Measurements from ENCODE around the gene GINS2. TPM values are rescaled to one million over a fixed set of nuclear protein-coding genes. Genes with fewer than 3 reads are reported as not detected.

GINS2 gene
- total RNA-seq, 1 experiment from 2014 or later: 12.0 TPM

DNA sequence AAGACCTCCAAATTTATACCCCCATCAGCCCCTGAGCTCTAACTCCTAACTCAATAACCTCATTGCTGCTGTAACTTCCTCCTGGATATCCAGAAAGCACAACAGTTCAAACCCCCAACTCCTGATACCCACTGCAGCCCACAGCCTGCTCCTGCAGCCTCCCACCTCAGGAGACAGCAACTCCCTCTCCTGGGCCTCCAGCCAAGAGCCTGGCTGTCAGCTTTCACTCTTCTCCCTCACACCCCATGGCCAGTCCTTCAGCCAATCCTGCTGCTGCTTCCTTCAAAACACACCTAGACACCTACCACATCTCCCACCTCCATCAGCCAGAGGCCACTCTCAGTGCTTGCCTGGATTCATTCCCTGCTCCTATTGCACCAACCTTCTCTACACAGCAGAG is 5.4 kb downstream of the GINS2 start:
- no TSS peak for BruUV-seq (replicated peaks)
- H3K27ac ChIP-seq (ENCODE audit: low read length): no peak overlapping the region
- H3K4me1 ChIP-seq (ENCODE audit: control insufficient read depth, insufficient read depth, low read length): peaks cover 6% of the 10 kb centered on the region; the same call in 1 of the 2 replicates
- ATAC-seq (no peak), DNase-seq (ENCODE audit: low read depth, low spot score) (no peak)
- in situ Hi-C loops (cut with HindIII; ENCODE audit: low pct_unique_long_range_greater_than_20kb, low sequenced_read_pairs): no loop called here
- ChIA-PET CTCF (no interaction called here), POLR2A (no interaction called here)
- no peaks in the 10 kb centered on the region for H3K9me3 ChIP-seq (ENCODE audit: control insufficient read depth, insufficient read depth, low read depth, low read length)
- H3K27me3 ChIP-seq (ENCODE audit: control insufficient read depth, insufficient read depth, low read length): no peaks in the 10 kb centered on the region
- intact Hi-C loops (cut with micrococcal nuclease; ENCODE audit: unreplicated experiment): no loop called here
- H3K4me3 ChIP-seq (ENCODE audit: low read depth in 2 of 2, low read length in 2 of 2): no peak overlapping the region
- H3K36me3 ChIP-seq (ENCODE audit: control insufficient read depth, insufficient read depth, low read length): peaks cover 2% of the 10 kb centered on the region
- TF ChIP-seq, protein P1, sequence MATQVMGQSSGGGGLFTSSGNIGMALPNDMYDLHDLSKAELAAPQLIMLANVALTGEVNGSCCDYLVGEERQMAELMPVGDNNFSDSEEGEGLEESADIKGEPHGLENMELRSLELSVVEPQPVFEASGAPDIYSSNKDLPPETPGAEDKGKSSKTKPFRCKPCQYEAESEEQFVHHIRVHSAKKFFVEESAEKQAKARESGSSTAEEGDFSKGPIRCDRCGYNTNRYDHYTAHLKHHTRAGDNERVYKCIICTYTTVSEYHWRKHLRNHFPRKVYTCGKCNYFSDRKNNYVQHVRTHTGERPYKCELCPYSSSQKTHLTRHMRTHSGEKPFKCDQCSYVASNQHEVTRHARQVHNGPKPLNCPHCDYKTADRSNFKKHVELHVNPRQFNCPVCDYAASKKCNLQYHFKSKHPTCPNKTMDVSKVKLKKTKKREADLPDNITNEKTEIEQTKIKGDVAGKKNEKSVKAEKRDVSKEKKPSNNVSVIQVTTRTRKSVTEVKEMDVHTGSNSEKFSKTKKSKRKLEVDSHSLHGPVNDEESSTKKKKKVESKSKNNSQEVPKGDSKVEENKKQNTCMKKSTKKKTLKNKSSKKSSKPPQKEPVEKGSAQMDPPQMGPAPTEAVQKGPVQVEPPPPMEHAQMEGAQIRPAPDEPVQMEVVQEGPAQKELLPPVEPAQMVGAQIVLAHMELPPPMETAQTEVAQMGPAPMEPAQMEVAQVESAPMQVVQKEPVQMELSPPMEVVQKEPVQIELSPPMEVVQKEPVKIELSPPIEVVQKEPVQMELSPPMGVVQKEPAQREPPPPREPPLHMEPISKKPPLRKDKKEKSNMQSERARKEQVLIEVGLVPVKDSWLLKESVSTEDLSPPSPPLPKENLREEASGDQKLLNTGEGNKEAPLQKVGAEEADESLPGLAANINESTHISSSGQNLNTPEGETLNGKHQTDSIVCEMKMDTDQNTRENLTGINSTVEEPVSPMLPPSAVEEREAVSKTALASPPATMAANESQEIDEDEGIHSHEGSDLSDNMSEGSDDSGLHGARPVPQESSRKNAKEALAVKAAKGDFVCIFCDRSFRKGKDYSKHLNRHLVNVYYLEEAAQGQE (IDR thresholded peaks at IDR 0.05; ENCODE audit: insufficient read depth in 1 of 2, low read depth in 2 of 2, low read length in 1 of 2): no peak

DNA sequence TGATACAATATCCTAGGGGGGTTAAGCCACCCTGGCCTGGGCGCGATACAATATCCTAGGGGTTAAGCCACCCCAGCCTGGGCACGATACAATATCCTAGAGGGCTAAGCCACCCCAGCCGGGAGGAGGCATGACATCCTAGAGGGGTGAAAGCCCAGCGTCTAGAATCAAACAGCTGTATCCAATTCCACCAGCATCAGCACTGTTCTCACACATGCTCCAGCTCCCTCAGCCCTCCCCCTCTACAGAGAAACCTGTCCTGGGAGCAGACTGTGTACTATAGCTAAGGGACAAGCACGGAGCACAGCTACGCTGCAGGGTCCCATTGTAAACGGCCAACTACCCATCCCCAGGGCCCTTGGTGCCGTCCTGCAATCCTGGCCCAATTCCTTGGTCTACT is 6.2 kb downstream of the GINS2 start:
- DNase-seq (ENCODE audit: low read depth, low spot score) (no peak), ATAC-seq (0 out of 2 replicates have a peak, but pooled peaks have one; percentile 13)
- peaks cover 3% of the 10 kb centered on the region; the same call in 1 of the 2 replicates for H3K4me1 ChIP-seq (ENCODE audit: control insufficient read depth, insufficient read depth, low read length)
- H3K27ac ChIP-seq (ENCODE audit: low read length): no peak overlapping the region
- no peak overlapping the region for H3K4me3 ChIP-seq (ENCODE audit: low read depth in 2 of 2, low read length in 2 of 2)
- ChIA-PET POLR2A (no interaction called here), CTCF (interaction anchor here (0.7 kb wide), 1 partner anchor 54 kb away, joined by 19 read pairs; no protein-coding TSS in a partner anchor)
- no peaks in the 10 kb centered on the region for H3K27me3 ChIP-seq (ENCODE audit: control insufficient read depth, insufficient read depth, low read length)
- H3K9me3 ChIP-seq (ENCODE audit: control insufficient read depth, insufficient read depth, low read depth, low read length): no peaks in the 10 kb centered on the region
- TF ChIP-seq SIN3A (IDR thresholded peaks at IDR 0.05; ENCODE audit: borderline replicate concordance, insufficient read depth, low read depth, low read length) (no peak), POLR2AphosphoS5 (IDR thresholded peaks at IDR 0.05; ENCODE audit: low read depth, low read length) (no peak), TCF7L2 (IDR thresholded peaks at IDR 0.05; ENCODE audit: low read depth, low read length) (no peak)
- TF ChIP-seq, protein P2, sequence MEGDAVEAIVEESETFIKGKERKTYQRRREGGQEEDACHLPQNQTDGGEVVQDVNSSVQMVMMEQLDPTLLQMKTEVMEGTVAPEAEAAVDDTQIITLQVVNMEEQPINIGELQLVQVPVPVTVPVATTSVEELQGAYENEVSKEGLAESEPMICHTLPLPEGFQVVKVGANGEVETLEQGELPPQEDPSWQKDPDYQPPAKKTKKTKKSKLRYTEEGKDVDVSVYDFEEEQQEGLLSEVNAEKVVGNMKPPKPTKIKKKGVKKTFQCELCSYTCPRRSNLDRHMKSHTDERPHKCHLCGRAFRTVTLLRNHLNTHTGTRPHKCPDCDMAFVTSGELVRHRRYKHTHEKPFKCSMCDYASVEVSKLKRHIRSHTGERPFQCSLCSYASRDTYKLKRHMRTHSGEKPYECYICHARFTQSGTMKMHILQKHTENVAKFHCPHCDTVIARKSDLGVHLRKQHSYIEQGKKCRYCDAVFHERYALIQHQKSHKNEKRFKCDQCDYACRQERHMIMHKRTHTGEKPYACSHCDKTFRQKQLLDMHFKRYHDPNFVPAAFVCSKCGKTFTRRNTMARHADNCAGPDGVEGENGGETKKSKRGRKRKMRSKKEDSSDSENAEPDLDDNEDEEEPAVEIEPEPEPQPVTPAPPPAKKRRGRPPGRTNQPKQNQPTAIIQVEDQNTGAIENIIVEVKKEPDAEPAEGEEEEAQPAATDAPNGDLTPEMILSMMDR (IDR thresholded peaks at IDR 0.05): no peak
- TF ChIP-seq, protein P1 (IDR thresholded peaks at IDR 0.05; ENCODE audit: insufficient read depth in 1 of 2, low read depth in 2 of 2, low read length in 1 of 2): no peak
- no TSS peak for BruUV-seq (replicated peaks)
- no peaks in the 10 kb centered on the region; the same call in none of the 2 replicates for H3K36me3 ChIP-seq (ENCODE audit: control insufficient read depth, insufficient read depth, low read length)
- in situ Hi-C loops (cut with HindIII; ENCODE audit: low pct_unique_long_range_greater_than_20kb, low sequenced_read_pairs): no loop called here
- intact Hi-C loops (cut with micrococcal nuclease; ENCODE audit: unreplicated experiment): no loop called here
